Hematopoietic multipotent progenitor cell treated with erythropoietin and hydrocortisone succinate and interleukin-3 and kit ligand, for 17 days (in vitro differentiated cells): ENCODE results near the gene AIRE.
"Not testable (repeated sequence)": the region's sequence is repeated elsewhere in the genome, so short reads cannot be mapped to it uniquely, and the experiment has no call there.

Experiments
- DNase-seq: peaks from one replicate; pipeline ENCODE4 v3.0.0-alpha.2; 2015; ENCODE audit warnings: low spot score

AIRE gene

DNA sequence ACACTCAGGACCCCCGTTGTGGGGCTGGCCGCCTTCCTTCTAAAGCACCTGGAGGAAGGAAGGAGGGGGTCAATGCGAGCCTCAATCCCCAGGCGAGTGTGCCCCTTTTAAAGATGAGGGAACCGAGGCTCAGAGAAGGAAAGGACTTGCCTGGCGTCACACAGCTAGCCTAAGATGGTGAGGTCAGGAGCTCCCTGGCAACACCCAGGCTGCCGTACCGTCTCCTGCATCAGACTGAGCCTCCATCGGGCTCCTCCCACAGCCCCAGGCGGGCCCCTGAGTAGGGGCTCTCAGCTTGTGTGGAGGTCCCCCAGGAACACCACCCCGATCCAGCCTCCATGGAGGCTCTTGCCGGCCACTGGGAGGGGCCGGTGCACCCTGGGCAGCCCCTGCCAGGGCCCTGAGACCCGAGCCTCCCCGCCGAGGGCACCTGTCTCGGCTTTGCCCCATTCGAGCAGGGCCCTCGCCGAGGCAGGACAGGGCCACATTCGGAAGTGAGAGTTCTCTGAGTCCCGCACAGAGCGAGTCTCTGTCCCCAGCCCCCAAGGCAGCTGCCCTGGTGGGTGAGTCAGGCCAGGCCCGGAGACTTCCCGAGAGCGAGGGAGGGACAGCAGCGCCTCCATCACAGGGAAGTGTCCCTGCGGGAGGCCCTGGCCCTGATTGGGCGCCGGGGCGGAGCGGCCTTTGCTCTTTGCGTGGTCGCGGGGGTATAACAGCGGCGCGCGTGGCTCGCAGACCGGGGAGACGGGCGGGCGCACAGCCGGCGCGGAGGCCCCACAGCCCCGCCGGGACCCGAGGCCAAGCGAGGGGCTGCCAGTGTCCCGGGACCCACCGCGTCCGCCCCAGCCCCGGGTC, at the start of gene AIRE:
Gene AIRE (plus strand): TSS at position 739 of the 855 bp plus-strand sequence. CDS start 131 bp downstream, outside the sequence.
- DNase-seq = no peak

DNA sequence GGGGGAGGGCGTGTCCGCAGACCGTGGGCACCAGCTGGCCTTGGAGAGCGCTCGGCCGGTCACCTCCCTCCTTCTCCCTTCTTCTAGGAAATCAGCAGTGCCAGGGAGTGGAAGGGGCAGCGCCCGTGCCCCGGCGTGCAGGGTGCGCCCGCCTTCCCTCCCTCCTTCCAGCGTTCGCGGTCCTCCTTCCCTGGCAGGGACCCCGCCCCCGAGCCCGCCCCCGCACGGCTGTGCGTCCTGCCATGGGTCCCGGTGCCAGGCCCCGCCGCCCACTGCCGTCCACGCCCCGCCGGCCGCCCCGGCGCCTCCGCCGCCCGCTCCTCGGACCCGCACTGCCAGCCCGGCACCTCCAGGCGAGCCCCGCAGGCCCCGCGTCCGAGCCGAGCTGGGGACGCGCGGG, 45.3 kb upstream of the AIRE start:
- DNase-seq = not testable (repeated sequence)

DNA sequence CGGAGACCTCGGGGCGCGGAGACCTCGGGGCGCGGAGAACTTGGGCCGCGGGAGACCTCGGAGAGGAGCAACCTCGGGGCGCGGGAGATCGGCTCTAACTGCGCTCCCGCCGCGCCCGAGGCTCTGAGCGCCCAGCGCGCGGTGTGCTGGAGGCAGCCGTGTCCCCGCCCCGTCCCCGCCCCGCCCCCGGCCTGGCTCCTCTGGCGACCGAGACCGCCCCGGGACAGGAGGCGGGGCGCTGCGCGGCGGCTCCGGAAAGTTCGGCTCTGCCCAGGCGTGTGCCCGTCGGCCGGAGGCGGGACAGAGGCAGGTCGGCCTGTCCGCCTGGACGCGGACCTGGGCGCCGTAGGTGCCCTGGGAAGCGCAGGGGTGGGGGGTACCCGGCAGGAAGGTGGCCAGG, 44.8 kb upstream of the AIRE start, which contains the start of gene ICOSLG:
Gene ICOSLG (minus strand): TSS at position 102 of the 400 bp plus-strand sequence. CDS start 126 bp downstream, outside the sequence.
- not testable (repeated sequence) for DNase-seq

DNA sequence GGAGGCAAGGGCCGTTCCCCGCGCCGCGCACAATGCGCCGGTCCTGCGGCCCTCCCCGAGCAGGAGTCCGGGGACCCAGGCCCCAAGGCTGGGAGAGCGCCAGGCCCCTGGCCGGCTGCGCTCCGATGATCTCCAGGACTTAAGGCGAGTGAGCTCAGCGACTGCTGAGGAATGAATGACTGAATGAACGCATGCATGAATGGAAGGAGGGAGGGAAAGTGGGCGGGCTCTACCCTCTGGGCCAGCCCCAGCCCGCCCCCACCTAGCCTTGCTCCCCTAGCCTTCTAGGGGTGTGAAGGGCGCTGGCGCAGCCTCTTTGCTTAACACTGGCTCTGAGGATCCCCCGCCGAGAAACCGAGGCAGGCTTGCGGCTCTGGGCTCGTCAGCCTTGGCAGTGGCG, 44.4 kb upstream of the AIRE start:
- DNase-seq = not testable (repeated sequence)

DNA sequence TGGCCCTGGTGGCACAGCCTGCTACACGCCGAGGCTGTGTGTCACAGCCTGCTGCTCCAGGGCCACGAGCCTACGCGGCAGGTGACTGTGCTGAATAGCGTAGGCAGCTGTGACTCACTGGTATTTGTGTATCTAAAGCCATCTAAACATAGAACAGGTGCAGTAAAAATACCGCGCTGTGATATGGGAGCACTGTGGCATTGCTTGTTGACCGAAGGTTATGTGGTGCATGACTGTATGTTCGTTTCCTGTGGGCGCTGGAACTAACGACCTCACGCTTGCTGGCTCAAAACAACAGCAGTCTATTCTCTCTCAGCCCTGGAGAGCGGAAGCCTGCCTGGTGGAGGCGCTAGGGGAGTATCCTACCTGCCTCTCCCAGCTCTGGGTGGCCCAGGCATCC, 41.7 kb upstream of the AIRE start:
- not testable (repeated sequence) for DNase-seq

DNA sequence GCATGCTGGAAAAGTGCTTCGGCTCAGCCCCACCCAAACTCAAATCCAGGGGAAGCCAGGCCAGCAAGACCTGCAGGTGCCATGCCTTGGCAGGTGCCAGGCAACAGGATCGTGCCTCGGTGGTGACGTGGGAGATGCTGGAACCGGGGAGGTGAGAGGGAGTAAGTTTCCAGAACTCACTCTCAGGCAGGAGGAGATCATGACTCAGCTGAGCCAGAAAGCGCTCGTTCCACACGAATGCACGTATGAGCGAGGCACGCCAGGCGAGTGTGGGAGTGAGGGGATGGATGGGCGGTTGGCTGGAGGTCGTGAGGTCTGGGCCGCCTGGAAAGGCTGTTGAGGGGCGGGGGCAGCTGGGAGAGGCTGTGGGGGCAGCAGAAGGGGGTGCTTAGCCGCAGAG, 37.8 kb upstream of the AIRE start:
- not testable (repeated sequence) for DNase-seq

DNA sequence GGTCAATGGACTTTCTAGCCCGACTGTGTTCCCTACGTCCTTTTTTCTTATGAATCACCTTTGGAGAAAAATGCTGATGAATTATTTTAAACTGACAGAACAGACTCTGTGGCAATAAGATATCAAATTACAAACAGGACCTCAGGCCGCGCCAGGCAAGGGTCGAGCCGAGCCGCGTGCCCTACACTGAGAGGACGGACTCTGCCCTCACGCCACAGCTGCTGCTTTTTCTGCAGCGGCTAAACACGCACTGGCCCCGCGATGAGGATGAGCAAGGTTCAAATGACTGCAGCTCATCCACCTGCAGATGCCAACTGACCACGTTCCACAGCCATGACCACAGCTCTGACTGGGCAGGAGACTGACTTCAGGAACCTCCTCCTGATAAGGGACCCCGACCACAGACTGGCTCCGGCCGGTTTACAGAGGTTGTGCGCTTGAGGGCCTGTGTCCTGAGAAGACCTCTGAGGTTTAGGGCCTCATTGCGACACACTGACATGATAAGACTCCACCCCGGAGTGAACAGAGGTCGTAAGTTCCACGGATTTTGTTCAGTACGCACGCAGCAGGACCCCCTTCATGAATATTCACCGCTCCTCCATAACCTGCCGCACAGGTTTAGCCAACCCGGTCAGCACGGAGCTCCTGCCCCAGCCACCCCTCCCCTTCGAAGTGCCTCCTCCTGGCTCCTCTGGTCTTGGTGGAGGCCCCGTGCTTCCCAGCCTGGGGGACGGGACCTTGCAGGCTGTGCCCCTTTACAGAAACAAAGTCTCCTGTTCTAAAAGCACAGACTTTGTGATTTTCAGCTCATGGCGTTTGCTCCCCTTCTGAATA, 36.3 kb upstream of the AIRE start:
- not testable (repeated sequence) for DNase-seq

DNA sequence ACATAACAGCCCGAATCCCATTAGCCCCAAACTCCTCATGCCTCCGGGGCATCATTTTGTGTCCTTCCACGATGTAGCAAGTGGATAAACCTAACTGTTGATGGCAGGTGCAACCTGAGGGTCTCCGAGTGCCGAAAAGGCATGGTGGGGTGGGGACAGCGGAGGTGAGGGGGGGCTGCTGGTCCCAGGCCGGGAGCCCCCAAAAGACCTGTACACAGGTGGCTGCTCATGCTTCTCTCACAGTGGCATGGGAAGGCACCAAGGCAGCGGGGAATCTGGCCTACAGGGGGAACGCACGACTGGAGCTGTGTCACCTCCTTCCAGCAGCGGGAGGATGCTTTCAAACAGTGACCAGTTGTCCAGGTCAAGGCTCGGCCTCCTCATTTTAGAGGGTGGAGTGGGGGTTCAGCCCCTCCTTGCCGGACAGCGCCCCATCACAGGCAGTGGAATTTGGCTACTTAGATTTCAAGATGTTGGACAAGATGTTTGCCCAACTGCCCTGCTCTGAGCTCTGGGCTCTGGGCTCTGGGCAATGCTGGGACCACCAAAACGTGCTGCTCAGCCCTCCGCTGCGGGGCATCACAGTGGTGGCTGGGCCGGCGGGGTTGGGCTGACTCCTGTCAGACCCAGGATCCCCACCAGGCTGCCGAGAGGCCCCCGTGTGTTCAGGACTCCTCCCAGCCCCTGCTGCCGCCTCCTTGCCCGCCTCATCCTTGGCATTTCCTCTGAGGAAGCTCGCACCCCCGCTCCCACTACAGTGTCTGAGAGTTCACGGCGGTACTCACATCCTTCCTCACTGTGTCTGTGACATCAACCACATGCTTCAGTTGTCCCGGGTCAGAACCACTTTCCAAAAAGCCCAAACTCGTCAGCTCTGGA, 31.6 kb upstream of the AIRE start:
- DNase-seq = no peak

DNA sequence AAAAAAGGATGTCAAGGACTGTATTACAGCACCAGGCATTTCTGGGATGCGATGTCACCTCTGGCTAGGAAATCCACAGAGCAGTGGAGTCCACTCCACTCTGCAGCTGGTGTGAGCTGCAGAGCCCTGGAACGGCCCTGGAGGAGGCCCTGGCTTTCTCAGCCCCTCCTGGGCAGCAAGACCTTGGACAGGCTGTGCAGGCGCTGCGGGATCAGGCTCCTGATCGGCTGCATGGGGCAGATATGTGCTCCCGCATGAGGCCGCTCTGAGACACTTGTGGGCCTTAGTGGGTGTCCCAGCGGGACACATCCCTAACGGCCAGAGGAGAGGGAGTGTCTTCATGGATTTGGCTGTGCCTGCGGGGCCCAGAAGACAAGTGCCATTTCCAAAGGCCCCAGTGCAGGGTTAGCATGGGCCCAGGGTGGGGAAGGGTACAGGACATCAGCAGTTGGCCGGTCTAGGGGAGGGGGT, 30.1 kb upstream of the AIRE start:
- DNase-seq = no peak

DNA sequence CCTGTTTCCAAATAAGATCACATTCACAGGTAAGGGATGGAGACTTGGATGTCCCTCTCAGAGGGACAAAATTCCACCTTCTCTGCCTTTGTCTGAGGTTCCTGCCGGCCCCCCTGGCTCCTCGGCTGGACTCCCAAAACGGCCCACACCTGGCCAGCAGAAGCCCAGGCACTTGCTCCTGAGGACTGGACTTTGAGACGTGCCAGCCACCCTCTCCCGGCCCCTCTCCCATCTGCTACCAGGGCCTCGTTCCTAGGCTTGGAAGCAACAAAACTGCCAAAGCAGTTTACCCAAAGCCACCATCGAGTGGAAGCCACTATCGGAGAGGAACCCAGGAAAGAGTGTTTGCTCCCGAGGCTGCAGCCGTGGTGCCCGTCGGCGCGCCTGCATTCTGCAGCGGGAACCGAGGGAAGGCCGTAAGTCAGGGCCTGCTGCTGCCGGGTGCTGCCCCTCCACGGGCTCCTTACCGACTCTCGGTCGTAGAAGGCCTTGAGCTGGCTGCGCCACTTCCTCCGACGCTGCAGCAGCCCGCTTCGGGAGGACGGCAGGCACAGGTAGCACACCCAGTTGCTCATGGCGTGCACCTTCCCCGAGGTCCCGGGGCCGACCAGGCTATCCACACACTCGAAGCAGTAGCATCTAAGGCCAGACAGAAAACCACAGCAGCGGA, 27.5 kb upstream of the AIRE start:
- no peak for DNase-seq

DNA sequence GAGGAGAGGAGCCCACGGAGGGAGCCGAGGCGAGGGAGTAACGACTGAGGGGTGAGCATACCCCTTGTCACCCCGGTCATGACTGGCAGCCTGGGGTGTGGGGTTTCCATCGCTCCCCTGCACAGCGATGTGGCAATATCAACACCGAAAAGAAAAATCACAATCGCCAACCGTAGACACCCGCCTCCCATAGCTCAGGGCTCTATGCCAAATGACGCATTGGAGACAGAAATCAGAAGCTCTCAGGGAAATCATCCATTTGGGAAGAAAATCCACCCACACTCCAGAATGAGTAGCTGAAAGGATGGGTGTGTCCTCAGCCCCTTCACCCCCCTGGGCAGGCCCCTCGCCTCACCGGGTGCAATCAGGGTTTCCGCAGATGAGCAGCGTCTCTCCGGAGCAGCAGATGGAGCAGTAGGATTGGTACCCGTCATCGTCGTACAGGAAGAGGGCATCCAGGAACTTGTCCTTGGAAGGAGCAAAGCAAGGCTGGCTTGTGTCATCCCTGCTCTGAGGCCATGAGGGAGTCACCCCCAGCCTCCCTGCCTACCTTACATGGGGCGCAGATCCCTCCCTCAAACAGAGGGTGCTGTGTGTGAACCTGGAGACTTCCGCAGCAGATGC, 26.5 kb upstream of the AIRE start:
- DNase-seq = no peak

DNA sequence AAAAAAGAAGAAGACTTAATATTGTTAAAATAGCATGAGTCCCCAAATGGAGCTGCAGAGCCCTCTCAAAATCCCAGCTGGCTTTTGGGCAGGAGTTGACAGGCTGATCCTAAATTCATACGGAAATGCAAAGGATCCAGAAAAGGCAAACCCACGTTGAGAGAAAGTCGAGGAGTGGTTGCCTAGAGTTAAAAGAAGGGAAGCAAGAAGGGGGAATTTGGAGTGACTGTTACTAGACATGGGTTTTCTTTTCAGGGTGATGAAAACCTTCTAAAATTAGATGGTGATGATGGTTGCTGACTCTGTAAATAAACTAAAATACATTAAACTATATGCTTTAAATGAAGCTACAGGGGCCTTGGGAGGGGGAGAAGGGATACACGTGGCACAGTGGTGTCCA, 25.6 kb upstream of the AIRE start:
- DNase-seq = no peak

DNA sequence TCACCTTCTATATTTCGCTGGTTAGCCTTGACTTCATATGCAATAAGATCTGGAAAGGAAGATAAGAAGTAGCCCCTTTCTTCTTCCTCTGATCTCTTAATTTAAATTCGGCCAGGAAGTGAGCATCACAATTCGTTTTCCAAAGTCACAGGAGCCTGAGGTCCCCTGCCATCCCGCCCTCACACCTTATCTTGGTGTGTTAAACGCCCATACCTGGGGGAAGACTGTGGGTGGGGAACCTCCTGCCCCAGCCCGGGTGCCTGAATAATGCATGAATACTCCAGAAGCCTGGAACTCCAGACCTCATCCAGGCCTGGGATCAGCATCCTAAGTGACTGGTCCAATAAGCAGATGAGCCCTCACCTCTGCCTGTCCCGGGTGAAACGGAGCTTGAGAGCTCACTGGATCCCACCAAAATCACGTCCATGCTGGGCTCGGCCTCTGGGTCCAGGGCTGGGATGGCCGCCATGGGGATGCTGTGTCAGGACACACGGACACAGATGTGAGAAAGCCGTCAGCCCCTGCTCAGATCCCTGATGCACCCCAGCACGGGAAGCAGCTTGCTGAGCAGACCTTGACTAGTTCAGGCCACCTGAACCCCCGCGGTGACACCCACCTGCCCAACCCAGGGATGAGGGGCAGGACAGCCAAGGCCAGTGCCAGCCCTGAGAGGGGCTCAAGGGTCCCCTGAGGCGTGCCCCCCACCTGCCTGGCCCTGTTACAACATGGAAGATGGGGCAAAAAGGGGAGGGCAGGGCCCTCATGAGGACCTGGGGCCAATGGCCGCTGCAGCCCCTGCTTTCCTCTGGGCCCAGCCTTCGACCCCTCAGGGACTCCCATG, 24.7 kb upstream of the AIRE start:
- no peak for DNase-seq

DNA sequence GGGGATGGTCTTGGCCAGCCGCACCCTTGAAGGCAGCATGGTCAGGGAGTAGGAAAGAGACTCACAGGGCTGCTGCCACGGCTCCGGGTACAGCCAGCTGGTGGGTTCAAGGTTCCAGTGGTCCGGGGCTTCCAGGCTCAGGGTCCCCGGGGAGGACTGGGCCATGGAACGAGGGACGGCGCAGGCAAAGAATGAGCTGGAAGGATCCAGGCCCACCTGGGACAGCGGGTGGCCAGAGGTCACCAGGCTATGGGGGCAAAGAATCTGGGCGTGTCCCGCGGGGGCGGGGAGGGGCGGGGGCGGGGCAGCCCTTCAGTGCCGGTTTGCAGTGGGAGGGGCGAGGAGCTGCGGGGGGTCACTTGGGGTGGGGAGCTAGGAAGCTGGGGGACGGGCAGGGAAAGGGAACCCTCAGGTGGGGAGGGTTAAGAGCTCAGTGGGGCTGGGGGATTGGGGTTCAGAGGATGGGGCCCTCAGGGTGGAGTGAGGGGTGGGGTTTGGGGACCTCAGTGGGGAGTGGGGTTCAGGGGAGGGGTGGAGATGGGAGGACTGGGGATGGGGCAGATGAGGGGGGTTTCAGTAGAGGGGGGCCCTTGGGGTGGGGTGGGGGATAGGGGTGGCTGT, 23.9 kb upstream of the AIRE start, which contains the start of gene DNMT3L:
Gene DNMT3L (minus strand): TSS at position 223 of the 621 bp plus-strand sequence. CDS start 638 bp downstream, outside the sequence.
- no peak for DNase-seq

DNA sequence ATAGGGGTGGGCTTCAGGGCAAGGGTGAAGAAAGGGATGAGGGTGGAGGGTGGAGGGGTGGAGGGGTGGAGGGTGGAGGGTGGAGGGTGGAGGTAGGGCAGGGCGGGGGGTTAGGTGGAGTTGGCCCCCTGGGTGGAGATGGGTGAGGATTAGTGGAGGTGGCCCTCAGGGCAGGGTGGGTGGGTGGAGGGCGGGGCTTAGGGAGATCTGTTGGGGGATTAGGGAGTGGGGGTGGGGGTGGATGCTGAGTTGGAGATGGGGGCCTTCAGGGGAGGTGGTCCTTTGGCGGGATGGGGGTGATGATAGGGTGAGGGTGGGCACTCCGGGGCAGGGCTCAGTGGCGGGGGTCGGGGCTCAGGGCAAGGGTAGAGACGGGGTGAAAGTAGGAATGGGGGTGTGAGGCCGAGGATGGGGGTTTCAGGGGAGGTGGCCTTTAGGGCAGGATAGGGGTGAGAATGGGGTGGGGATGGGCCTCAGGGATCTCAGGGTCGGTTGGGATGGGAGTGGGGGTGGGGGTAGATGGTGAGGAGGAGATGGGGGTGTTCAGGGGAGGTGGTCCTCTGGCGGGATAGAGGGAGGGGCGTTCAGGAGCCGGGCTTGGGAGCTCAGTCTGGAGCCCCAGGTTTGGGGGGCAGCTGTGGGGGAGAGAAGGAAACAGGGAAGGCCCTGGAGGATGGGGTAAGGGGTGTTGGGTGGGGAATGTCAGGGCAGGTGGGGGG, 23.2 kb upstream of the AIRE start:
- no peak for DNase-seq

DNA sequence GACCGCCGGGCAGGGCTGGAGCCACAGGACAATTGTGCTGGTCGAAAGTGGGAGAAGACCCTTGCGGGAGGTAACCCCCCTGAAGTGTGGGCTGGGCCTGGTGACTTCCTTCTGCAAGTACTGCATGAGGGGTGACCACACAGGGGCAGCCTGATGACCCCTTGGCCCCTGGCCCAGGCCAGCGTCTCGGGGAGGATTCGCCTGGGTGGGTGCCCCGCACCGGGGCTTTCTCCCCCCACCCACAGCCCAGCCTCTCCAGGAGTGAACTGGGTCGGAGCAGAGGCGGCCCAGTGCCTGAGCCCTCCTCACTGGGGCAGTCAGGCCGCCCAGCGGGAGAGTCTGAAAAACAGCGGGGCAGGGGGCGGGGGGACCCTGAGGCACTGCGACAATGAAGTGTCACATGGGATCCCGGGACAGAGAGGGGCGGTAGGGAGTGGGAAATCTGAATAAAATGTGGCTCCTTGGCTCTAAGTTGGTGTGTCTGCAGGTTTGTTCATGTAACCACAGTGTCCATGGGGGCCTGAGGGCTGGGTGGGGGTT, 22.4 kb upstream of the AIRE start:
- DNase-seq = no peak

DNA sequence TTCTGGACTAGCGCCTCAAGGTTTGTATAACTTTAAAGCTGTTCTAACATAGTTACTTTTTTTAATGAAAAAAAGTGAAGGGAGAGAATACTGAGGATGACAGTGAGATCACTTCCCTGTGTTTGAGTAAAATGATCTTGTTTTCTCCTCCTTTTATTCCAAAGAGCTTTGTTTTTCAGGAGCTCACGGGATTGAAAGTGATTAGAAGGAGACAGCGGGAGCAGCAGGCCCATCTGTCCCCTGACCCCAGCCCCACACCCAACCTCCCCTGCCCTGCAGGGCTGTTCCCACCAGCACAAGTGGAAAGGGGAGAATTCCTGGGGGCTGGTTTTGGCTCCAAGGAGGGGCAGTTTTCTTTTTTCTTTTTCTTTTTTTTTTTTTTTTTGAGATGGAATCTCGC, 21.9 kb upstream of the AIRE start:
- no peak for DNase-seq

DNA sequence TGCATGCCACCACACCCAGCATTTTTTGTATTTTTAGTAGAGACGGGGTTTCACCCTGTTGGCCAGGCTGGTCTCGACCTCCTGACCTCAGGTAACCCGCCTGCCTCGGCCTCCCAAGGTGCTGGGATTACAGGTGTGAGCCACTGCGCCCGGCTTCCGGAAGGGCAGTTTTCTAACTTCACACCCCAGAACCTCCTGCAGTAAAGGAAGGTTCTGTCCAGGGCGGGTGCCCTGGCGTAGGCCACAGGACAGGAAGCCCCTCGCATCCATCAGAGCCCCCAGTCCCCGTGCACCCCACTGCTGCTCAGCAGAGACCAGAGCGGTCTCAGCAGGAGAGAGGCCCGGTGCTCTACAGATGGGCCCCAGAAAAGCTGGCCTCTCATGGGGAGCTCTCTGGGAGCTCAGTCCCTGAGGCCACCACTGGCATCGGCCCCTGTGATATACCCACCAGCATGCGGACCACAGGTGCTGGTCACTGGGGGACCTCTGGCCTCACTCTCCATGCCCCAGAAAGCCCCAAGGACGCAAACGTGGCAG, 19.9 kb upstream of the AIRE start:
- no peak for DNase-seq
